Activated B cell treated with CpG ODN at 0.5 μM for 24 hours (primary cell): ENCODE data around the gene MED26. TPM values are rescaled to one million over a fixed set of nuclear protein-coding genes. Genes with fewer than 3 reads are reported as not detected.

Experiments used
- ATAC-seq: fragments of 200-7000 bp; cut with Tn5 transposase; one replicate; pipeline ENCODE4 v1.10.0; 2021; ENCODE audit warnings: low read depth, mild to moderate bottlenecking, moderate library complexity
- CTCF ChIA-PET: fragments of 350-600 bp; sonication (Branson Sonifier 250); formaldehyde crosslinking; loops from one replicate; lab custom pipeline; 2021; ENCODE audit warnings: antibody characterized with exemption; lab: Charles Lee
- POLR2A ChIA-PET: fragments of 350-600 bp; sonication (Branson Sonifier 250); formaldehyde crosslinking; loops from one replicate; lab custom pipeline; 2021; ENCODE audit warnings: antibody characterized with exemption; lab: Charles Lee
- DNase-seq: peaks from one replicate; pipeline ENCODE4 v3.0.0; 2022
- H3K27ac Mint-ChIP-seq: one replicate; pipeline ENCODE4 v1.8.0; 2020; ENCODE audit warnings: mixed read lengths
- H3K27me3 Mint-ChIP-seq: one replicate; pipeline ENCODE4 v1.8.0; 2021; ENCODE audit warnings: mixed read lengths
- H3K36me3 Mint-ChIP-seq: one replicate; pipeline ENCODE4 v1.8.0; 2021; ENCODE audit warnings: low read depth, mixed read lengths
- H3K4me1 Mint-ChIP-seq: one replicate; pipeline ENCODE4 v1.8.0; 2021; ENCODE audit warnings: mixed read lengths
- H3K4me3 Mint-ChIP-seq: one replicate; pipeline ENCODE4 v1.8.0; 2020; ENCODE audit warnings: mild to moderate bottlenecking, mixed read lengths
- H3K9me3 Mint-ChIP-seq: one replicate; pipeline ENCODE4 v1.8.0; 2020; ENCODE audit warnings: mixed read lengths
- CTCF ChIP-seq: fragments of 200-600 bp; IDR thresholded peaks from one replicate; pipeline ENCODE4 v1.8.0; 2022; ENCODE audit warnings: antibody characterized with exemption, mild to moderate bottlenecking
- intact Hi-C: fragments of 100-400 bp; cut with micrococcal nuclease; formaldehyde crosslinking; loops from one replicate; pipeline ENCODE4 v1.15.1; 2024
- total RNA-seq: library from RNA; stranded (reverse); gene quantifications from 2 replicates; pipeline ENCODE4 v1.2.3, GENCODE V29; 2022

MED26 gene
- total RNA-seq, 1 donor from 2014 or later = 32.0 TPM

DNA sequence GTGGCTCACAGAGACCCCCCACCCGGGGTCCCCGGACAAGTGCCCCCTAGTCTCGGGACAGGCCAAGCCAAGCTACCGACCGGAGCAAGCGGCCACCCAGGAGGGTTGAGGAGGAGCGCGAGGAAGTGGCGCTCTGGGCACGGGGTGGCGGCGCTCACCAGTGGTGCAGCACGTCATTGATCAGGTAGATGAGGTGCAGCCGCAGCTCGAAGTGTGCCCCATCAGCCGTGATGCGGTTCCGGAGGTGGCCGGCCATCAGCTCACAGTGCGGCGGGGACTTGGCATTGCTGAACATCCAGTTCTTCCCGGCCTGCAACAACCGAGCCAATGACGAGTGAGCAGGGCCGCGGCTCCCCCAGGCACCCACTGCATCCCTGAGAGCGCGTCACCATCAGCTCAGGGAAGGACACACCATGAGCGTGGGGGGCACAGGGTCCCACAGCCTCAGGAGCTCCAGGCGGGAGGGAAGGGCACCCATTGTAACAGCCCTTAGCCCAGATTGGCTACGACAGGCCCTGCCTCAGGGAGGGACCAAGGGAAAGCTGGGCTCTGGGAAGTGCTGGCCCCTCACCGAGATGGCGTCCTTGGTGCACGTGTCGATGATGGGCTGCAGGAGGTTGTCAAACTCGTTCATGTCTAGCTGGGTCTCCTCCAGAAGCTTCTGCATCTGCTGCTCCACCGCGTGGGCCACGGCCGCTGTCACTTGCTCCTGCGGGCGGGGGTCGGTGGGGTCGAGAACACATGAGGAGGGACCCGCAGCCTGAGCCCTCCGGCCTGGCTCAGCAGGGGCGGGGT is 95.4 kb downstream of the MED26 start:
- POLR2A ChIA-PET = interaction anchor here (0.6 to 0.9 kb wide), 2 partner anchors 9 to 105 kb away, joined by 4 to 5 read pairs; no protein-coding TSS in a partner anchor
- intact Hi-C loops = no loop called here
- H3K36me3 Mint-ChIP-seq = peaks cover 93% of the 10 kb centered on the region
- no peak for DNase-seq
- CTCF ChIA-PET = no interaction called here
- H3K4me1 Mint-ChIP-seq = peaks cover 5% of the 10 kb centered on the region
- no peaks in the 10 kb centered on the region for H3K9me3 Mint-ChIP-seq
- ATAC-seq = no peak
- H3K27ac Mint-ChIP-seq = no peak overlapping the region
- H3K4me3 Mint-ChIP-seq = no peak overlapping the region
- H3K27me3 Mint-ChIP-seq = no peaks in the 10 kb centered on the region
- TF ChIP-seq CTCF = no peak

DNA sequence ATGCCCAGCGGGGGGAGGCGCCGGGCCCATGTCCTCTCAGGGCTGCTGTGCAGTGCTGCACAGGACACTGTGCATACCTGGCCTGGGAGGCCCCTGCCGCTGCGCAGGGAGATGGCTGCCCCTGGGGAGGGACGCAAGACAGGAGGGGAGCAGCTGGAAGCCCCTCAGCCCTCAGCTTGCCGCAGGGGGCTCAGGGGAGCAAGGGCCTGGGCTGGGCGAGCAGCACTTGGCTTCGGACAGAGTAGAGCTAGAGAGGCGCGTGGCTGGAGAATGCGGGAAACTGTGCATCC is 96.7 kb downstream of the MED26 start:
- intact Hi-C loops = no loop called here
- no peak for DNase-seq
- ATAC-seq = no peak
- H3K36me3 Mint-ChIP-seq = peaks cover 90% of the 10 kb centered on the region
- ChIA-PET POLR2A (no interaction called here), CTCF (no interaction called here)
- no peaks in the 10 kb centered on the region for H3K9me3 Mint-ChIP-seq
- no peak overlapping the region for H3K27ac Mint-ChIP-seq
- no peak for TF ChIP-seq CTCF
- H3K4me3 Mint-ChIP-seq = no peak overlapping the region
- no peaks in the 10 kb centered on the region for H3K4me1 Mint-ChIP-seq
- H3K27me3 Mint-ChIP-seq = no peaks in the 10 kb centered on the region

- no peak for TF ChIP-seq CTCF
- ATAC-seq (no peak), DNase-seq (no peak)
- Mint-ChIP-seq H3K27ac (no peak overlapping the region), H3K4me1 (no peaks in the 10 kb centered on the region), H3K27me3 (no peaks in the 10 kb centered on the region), H3K4me3 (no peak overlapping the region), H3K9me3 (no peaks in the 10 kb centered on the region), H3K36me3 (peaks cover 90% of the 10 kb centered on the region)
- ChIA-PET POLR2A (no interaction called here), CTCF (no interaction called here)
- intact Hi-C loops = no loop called here
These were observed 97.2 kb downstream of the MED26 start for GRCh38 chr19:16530540-16531379.

- Mint-ChIP-seq H3K36me3 (peaks cover 90% of the 10 kb centered on the region), H3K27ac (no peak overlapping the region), H3K27me3 (no peaks in the 10 kb centered on the region), H3K4me1 (no peaks in the 10 kb centered on the region), H3K4me3 (no peak overlapping the region), H3K9me3 (no peaks in the 10 kb centered on the region)
- ChIA-PET CTCF (no interaction called here), POLR2A (no interaction called here)
- intact Hi-C loops = no loop called here
- ATAC-seq = no peak
- no peak for DNase-seq
- no peak for TF ChIP-seq CTCF
These were observed 98.4 kb downstream of the MED26 start for GRCh38 chr19:16529466-16530144.
